ENCODE results near the gene PKD2. TPM values are rescaled to one million over a fixed set of nuclear protein-coding genes. Genes with fewer than 3 reads are reported as not detected.

The PKD2 gene
- total RNA-seq, 4 donors from 2014 or later: 10.8 to 36.7 (median 18.2) TPM

DNA sequence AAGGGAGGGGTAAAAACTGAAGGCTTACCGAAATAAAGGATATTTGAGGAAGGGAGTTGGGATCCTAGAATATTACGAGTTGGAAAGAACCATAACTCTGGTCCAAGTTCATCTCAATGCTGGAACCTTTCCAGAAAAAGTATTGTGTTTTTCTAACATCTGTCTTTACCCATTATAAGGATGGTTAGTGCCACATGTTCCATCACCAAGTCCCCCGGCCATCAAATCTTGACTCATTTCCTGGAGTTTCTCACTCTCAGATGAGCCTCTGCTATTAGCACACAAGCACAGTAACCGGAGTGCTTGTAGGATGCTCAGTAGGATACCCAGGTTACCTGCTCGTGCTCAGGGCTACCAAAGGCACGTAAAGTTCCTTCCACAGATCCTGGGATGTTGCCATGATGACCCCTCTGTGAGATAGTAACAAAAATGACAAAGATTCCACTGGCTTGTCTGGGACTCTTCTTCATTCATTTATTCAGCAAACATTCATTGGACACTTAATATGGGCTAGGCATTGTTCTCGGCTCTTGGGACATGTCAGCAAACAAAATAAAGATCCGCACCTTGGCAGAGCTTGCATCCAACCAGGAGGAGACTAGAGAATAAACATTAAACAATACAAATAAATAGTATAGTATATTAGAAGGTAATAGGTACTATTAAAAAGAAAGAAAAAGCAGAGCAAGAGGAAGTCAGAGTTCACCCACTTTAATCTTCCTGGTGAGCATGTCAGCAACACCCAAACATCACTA lies 36.3 kb downstream of the PKD2 start:
- 77% methylated on average over 8 of the region's 8 CpGs for WGBS
- H3K36me3 ChIP-seq: peaks cover 74% of the 10 kb centered on the region

DNA sequence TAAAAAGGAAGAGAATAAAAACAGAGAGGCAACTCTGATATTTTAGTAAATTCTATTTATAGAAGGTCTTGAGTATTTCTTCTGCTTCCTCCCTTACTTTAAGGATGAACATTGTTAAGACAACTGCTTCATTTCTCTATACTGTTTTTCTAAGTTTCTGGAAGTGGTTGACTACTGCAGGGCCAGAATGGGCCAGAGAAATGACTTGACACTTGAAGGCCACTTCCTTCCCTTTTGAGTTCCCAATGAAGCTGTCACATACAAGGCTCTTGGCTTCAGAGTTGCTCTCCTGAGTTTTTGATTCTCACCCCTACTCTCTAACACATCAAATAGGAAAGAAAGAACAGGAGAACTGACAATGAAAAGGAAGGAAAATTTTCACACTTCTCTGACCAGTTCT lies 37.6 kb downstream of the PKD2 start:
- Histone ChIP-seq H3K9me3 (no peaks in the 10 kb centered on the region), H3K27ac (no peak overlapping the region), H3K4me1 (no peaks in the 10 kb centered on the region), H3K4me3 (no peak overlapping the region), H3K27me3 (no peaks in the 10 kb centered on the region), H3K36me3 (peaks cover 65% of the 10 kb centered on the region)
- no peak for DNase-seq (ENCODE audit: low spot score in 2 of 2)
- TF ChIP-seq, protein P1, sequence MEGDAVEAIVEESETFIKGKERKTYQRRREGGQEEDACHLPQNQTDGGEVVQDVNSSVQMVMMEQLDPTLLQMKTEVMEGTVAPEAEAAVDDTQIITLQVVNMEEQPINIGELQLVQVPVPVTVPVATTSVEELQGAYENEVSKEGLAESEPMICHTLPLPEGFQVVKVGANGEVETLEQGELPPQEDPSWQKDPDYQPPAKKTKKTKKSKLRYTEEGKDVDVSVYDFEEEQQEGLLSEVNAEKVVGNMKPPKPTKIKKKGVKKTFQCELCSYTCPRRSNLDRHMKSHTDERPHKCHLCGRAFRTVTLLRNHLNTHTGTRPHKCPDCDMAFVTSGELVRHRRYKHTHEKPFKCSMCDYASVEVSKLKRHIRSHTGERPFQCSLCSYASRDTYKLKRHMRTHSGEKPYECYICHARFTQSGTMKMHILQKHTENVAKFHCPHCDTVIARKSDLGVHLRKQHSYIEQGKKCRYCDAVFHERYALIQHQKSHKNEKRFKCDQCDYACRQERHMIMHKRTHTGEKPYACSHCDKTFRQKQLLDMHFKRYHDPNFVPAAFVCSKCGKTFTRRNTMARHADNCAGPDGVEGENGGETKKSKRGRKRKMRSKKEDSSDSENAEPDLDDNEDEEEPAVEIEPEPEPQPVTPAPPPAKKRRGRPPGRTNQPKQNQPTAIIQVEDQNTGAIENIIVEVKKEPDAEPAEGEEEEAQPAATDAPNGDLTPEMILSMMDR (IDR thresholded peaks at IDR 0.05): no peak
- TF ChIP-seq POLR2A (IDR thresholded peaks at IDR 0.05): no peak

More for the DNA sequence above, 36.3 kb downstream of the PKD2 start:
- Histone ChIP-seq H3K4me1 (no peaks in the 10 kb centered on the region), H3K4me3 (no peak overlapping the region), H3K9me3 (no peaks in the 10 kb centered on the region), H3K27ac (no peak overlapping the region), H3K27me3 (no peaks in the 10 kb centered on the region)
- DNase-seq (ENCODE audit: low spot score in 2 of 2): no peak
- TF ChIP-seq, protein P1 (IDR thresholded peaks at IDR 0.05): no peak
- TF ChIP-seq EP300 (IDR thresholded peaks at IDR 0.05) (no peak), POLR2AphosphoS5 (IDR thresholded peaks at IDR 0.05) (no peak), POLR2A (IDR thresholded peaks at IDR 0.05) (no peak)

DNA sequence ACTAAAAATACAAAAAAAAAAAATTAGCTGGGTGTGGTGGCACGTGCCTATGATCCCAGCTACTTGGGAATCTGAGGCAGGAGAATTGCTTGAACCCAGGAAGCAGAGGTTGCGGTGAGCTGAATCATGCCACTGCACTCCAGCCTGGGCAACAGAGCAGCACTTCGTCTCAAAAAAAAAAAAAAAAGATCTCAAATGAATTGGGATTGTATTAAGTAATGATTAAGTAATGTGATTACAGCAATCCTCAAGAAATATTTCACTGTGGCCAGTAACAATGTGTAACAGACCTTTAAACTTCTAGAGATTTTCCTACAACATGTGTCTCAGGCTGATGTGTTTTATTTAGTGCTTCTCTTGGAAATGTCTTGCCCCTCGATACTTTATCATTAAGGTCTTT lies 46.8 kb downstream of the PKD2 start:
- H3K27me3 ChIP-seq: no peaks in the 10 kb centered on the region
- no peak for TF ChIP-seq POLR2A (IDR thresholded peaks at IDR 0.05)
- no peak for TF ChIP-seq POLR2AphosphoS5 (IDR thresholded peaks at IDR 0.05)
- TF ChIP-seq, protein P1 (IDR thresholded peaks at IDR 0.05): no peak
- no peak for TF ChIP-seq EP300 (IDR thresholded peaks at IDR 0.05)
- no peaks in the 10 kb centered on the region for H3K4me1 ChIP-seq
- H3K4me3 ChIP-seq: no peak overlapping the region
- H3K36me3 ChIP-seq: peaks cover 54% of the 10 kb centered on the region
- H3K9me3 ChIP-seq: no peaks in the 10 kb centered on the region
- 86% methylated on average over 4 of the region's 4 CpGs for WGBS
- DNase-seq (ENCODE audit: low spot score in 2 of 2): no peak
- H3K27ac ChIP-seq: no peak overlapping the region

DNA sequence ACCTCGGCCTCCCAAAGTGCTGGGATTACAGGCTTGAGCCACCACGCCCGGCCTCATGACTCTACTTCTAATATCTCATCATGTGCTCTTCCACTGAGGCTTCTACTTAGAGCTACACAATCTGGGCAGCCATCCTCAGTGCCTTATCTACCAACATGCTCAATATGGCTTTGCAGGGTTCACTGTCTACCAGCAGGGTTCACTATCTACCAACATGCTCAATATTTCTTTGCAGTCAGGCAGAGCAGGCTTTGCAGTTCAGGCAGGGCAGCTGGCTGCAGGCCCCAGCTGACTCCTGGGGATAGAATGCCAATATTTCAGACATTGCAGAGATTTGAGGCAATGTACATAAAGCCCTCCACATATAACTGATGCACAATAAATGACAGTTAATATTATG lies 47.5 kb downstream of the PKD2 start:
- DNase-seq (ENCODE audit: low spot score in 2 of 2): no peak
- Histone ChIP-seq H3K9me3 (no peaks in the 10 kb centered on the region), H3K4me1 (no peaks in the 10 kb centered on the region), H3K4me3 (no peak overlapping the region), H3K36me3 (peaks cover 54% of the 10 kb centered on the region), H3K27ac (no peak overlapping the region), H3K27me3 (no peaks in the 10 kb centered on the region)
- 93% methylated on average over 3 of the region's 3 CpGs for WGBS
- TF ChIP-seq POLR2A (IDR thresholded peaks at IDR 0.05) (no peak), EP300 (IDR thresholded peaks at IDR 0.05) (no peak), POLR2AphosphoS5 (IDR thresholded peaks at IDR 0.05) (no peak)
- TF ChIP-seq, protein P1 (IDR thresholded peaks at IDR 0.05): peak in 1 of 2 donors; percentile 43

DNA sequence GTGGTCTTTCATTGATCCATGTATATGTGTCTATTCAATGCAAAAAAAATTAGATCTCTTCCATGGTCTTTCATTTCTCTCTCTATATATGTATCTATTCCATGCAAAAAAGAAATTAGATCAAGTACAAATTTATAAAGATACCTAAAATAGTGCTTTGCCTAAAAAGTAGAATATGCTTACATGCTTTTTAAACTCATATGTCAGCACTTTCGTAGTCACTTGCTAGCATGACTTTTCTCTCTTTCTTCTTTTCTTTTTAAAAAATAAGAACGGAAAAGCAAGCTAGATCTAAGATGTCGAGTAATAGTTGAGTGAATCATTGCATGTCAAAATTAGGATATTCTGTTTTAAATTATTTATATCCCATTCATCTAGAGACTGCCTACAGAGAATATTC lies 50.9 kb downstream of the PKD2 start:
- peaks cover 45% of the 10 kb centered on the region for H3K36me3 ChIP-seq
- WGBS: 95% methylated on average over 3 of the region's 3 CpGs
- TF ChIP-seq POLR2A (IDR thresholded peaks at IDR 0.05) (no peak), EP300 (IDR thresholded peaks at IDR 0.05) (no peak), POLR2AphosphoS5 (IDR thresholded peaks at IDR 0.05) (no peak)
- TF ChIP-seq, protein P1 (IDR thresholded peaks at IDR 0.05): no peak

More for the DNA sequence above, 50.9 kb downstream of the PKD2 start:
- DNase-seq (ENCODE audit: low spot score in 2 of 2): no peak
- H3K4me1 ChIP-seq: no peaks in the 10 kb centered on the region
- H3K27me3 ChIP-seq: no peaks in the 10 kb centered on the region
- H3K4me3 ChIP-seq: no peak overlapping the region
- no peaks in the 10 kb centered on the region for H3K9me3 ChIP-seq
- H3K27ac ChIP-seq: no peak overlapping the region
